ENCODE results near the gene DNAAF5.

GRCh38 chr7:781936-782529 is 55.5 kb downstream of the DNAAF5 start:
- TF ChIP-seq CTCF (CRISPR knock-in tag; IDR thresholded peaks at IDR 0.05) (no peak), PRPF4 (IDR thresholded peaks at IDR 0.05; ENCODE audit: low read depth, low read length, poor library complexity, severe bottlenecking) (no peak), NR3C1 (CRISPR knock-in tag; IDR thresholded peaks at IDR 0.05) (no peak), TRAFD1 (CRISPR knock-in tag; IDR thresholded peaks at IDR 0.05; ENCODE audit: borderline replicate concordance) (no peak), FOXM1 (CRISPR knock-in tag; IDR thresholded peaks at IDR 0.05) (no peak), TCF7L2 (IDR thresholded peaks at IDR 0.05; ENCODE audit: low read depth, low read length) (no peak), JUN (CRISPR knock-in tag; IDR thresholded peaks at IDR 0.05) (no peak), CREB3 (CRISPR knock-in tag; IDR thresholded peaks at IDR 0.05) (no peak)

All from HepG2 (cell line).